Parathyroid adenoma (tissue), 2 donors: ENCODE measurements around the gene DDX17.

ENCODE experiments used
- H2AFZ ChIP-seq: fragments of 300-600 bp; sonication (generic); one replicate; pipeline ENCODE4 v1.7.0; 2017; ENCODE audit warnings: antibody characterized with exemption, mild to moderate bottlenecking
- H3K27ac ChIP-seq: fragments of 300-600 bp; sonication (generic); one replicate; pipeline ENCODE4 v1.7.0; 2017
- H3K27me3 ChIP-seq: fragments of 300-600 bp; sonication (generic); one replicate; pipeline ENCODE4 v1.7.0; 2017; ENCODE audit warnings: low read length; ENCODE audit not compliant: control insufficient read depth, insufficient read depth
- H3K36me3 ChIP-seq: fragments of 300-600 bp; sonication (generic); one replicate; pipeline ENCODE4 v1.7.0; 2017; ENCODE audit warnings: low read length; ENCODE audit not compliant: control insufficient read depth, insufficient read depth
- H3K4me1 ChIP-seq: fragments of 300-600 bp; sonication (generic); one replicate; pipeline ENCODE4 v1.7.0; 2017; ENCODE audit warnings: control low read depth
- H3K4me2 ChIP-seq: fragments of 300-600 bp; sonication (generic); one replicate; pipeline ENCODE4 v1.7.0; 2017; ENCODE audit warnings: low read length
- H3K4me3 ChIP-seq: fragments of 300-600 bp; sonication (generic); one replicate; pipeline ENCODE4 v1.7.0; 2017; ENCODE audit warnings: low read depth, low read length
- H3K79me2 ChIP-seq: fragments of 300-600 bp; sonication (generic); one replicate; pipeline ENCODE4 v1.7.0; 2017; ENCODE audit warnings: control low read depth
- H3K9ac ChIP-seq: fragments of 300-600 bp; sonication (generic); one replicate; pipeline ENCODE4 v1.7.0; 2017; ENCODE audit warnings: mild to moderate bottlenecking
- H3K9me3 ChIP-seq: fragments of 300-600 bp; sonication (generic); one replicate; pipeline ENCODE4 v1.7.0; 2017; ENCODE audit warnings: low read length; ENCODE audit not compliant: control insufficient read depth
- CTCF ChIP-seq: fragments of 300-600 bp; sonication (generic); IDR thresholded peaks from one replicate; pipeline ENCODE4 v1.7.0; 2017; ENCODE audit warnings: antibody characterized with exemption, mild to moderate bottlenecking
- donor health status: primary hyperparathyroidism.

Gene DDX17

GRCh38 chr22:38433871-38434270 lies 72.2 kb downstream of the DDX17 start:
- Histone ChIP-seq H3K79me2 (no peaks in the 10 kb centered on the region), H3K4me3 (no peak overlapping the region)

More at GRCh38 chr22:38433871-38434270, 72.2 kb downstream of the DDX17 start:
- no peaks in the 10 kb centered on the region for H3K27me3 ChIP-seq
- H3K4me2 ChIP-seq, result no peak overlapping the region
- no peaks in the 10 kb centered on the region for H3K4me1 ChIP-seq
- H3K36me3 ChIP-seq, result no peaks in the 10 kb centered on the region
- H3K9me3 ChIP-seq, result no peaks in the 10 kb centered on the region
- no peak overlapping the region for H3K9ac ChIP-seq
- no peak for TF ChIP-seq CTCF
- H3K27ac ChIP-seq, result no peak overlapping the region
- no peak overlapping the region for H2AFZ ChIP-seq
